ENCODE data around the gene BRCA2.

The BRCA2 gene

GRCh38 chr13:32429433-32429909, 114.2 kb downstream of the BRCA2 start:
- no peak for DNase-seq

GRCh38 chr13:32430018-32430747, 114.9 kb downstream of the BRCA2 start:
- no peak for DNase-seq

- DNase-seq = no peak
These were observed 116.1 kb downstream of the BRCA2 start for GRCh38 chr13:32431361-32431760.

- DNase-seq = no peak
These were observed 117.5 kb downstream of the BRCA2 start for GRCh38 chr13:32432856-32433255.

GRCh38 chr13:32438871-32439270, 123.6 kb downstream of the BRCA2 start:
- no peak for DNase-seq

- DNase-seq = peak in 1 of 5 experiments; percentile 70
These were observed 127.8 kb downstream of the BRCA2 start for GRCh38 chr13:32443111-32443510.

- no peak for DNase-seq
These were observed 130.2 kb downstream of the BRCA2 start for GRCh38 chr13:32445461-32445860.

GRCh38 chr13:32446220-32446619, 130.9 kb downstream of the BRCA2 start:
- DNase-seq = no peak

- no peak for DNase-seq
These were observed 131.6 kb downstream of the BRCA2 start for GRCh38 chr13:32446773-32447465.

GRCh38 chr13:32447894-32448623, 132.8 kb downstream of the BRCA2 start:
- peak in 1 of 5 experiments; percentile 40 for DNase-seq

- no peak for DNase-seq
These were observed 133.7 kb downstream of the BRCA2 start for GRCh38 chr13:32448972-32449371.

Measured in T-helper 2 cell (primary cell).